Ishikawa (cell line): ENCODE data around the gene STEAP3.

Experiments
- CEBPB ChIP-seq: IDR thresholded peaks from 2 replicates; pipeline ENCODE4 v1.6.1; 2012
- EGR1 ChIP-seq: IDR thresholded peaks from 2 replicates; pipeline ENCODE4 v1.6.1; 2012
- EP300 ChIP-seq: IDR thresholded peaks from 2 replicates; pipeline ENCODE4 v1.6.1; 2012; ENCODE audit warnings: borderline replicate concordance
- FOXM1 ChIP-seq: IDR thresholded peaks from 2 replicates; pipeline ENCODE4 v1.6.1; 2012; ENCODE audit warnings: low read depth, borderline replicate concordance
- RAD21 ChIP-seq: IDR thresholded peaks from 2 replicates; pipeline ENCODE4 v1.6.1; 2012; ENCODE audit warnings: low read depth
- TCF12 ChIP-seq: IDR thresholded peaks from 2 replicates; pipeline ENCODE4 v1.6.1; 2012; ENCODE audit warnings: low read depth
- TF ChIP-seq, protein P1 (sequence below): IDR thresholded peaks from 2 replicates; pipeline ENCODE4 v1.6.1; 2012

DNA sequence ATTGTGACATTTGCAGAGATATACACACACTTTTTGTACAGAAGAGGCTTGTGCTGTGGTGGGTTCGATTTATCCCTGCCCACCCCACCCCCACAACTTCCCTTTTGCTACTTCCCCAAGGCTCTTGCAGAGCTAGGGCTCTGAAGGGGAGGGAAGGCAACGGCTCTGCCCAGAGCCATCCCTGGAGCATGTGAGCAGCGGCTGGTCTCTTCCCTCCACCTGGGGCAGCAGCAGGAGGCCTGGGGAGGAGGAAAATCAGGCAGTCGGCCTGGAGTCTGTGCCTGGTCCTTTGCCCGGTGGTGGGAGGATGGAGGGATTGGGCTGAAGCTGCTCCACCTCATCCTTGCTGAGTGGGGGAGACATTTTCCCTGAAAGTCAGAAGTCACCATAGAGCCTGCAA, 40.0 kb downstream of the STEAP3 start:
- TF ChIP-seq EGR1 (no peak), CEBPB (no peak), RAD21 (no peak), FOXM1 (no peak), TCF12 (no peak), EP300 (no peak)
- TF ChIP-seq, protein P1, sequence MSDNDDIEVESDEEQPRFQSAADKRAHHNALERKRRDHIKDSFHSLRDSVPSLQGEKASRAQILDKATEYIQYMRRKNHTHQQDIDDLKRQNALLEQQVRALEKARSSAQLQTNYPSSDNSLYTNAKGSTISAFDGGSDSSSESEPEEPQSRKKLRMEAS, result no peak
